H1 (cell line): ENCODE measurements around the gene KDSR. TPM values are rescaled to one million over a fixed set of nuclear protein-coding genes. Genes with fewer than 3 reads are reported as not detected.

Source experiments
- BACH1 ChIP-seq: IDR thresholded peaks from 2 replicates; pipeline ENCODE4 v1.6.1; 2012; ENCODE audit warnings: low read length, improper control_type of control experiment
- BCL11A ChIP-seq, 2 experiments: IDR thresholded peaks; one replicate each; pipeline ENCODE4 v1.6.1; 2011; ENCODE audit warnings: low read depth in 2 of 2, low read length in 2 of 2, mild to moderate bottlenecking in 2 of 2
- CTCF ChIP-seq, 3 experiments: IDR thresholded peaks; 1 replicate in 2 of 3; 2 replicates in 1 of 3; pipeline versions ENCODE4 v1.5.1 to v1.6.1; 2011; ENCODE audit warnings: low read length in 3 of 3, mild to moderate bottlenecking in 3 of 3, inconsistent platforms in 2 of 3, low read depth in 1 of 3, moderate library complexity in 1 of 3; ENCODE audit not compliant: insufficient read depth in 1 of 3; ENCODE audit errors: control extremely low read depth in 1 of 3
- POLR2AphosphoS5 ChIP-seq: IDR thresholded peaks from 2 replicates; pipeline ENCODE4 v1.6.1; 2011; ENCODE audit warnings: low read depth, low read length
- RNF2 ChIP-seq: fragments of 200-900, 300-1000 bp; sonication (generic); IDR thresholded peaks from 2 replicates; pipeline ENCODE4 v1.7.1; 2016; ENCODE audit warnings: borderline replicate concordance, low read depth, mild to moderate bottlenecking, antibody characterized with exemption, low read length; ENCODE audit not compliant: poor library complexity, severe bottlenecking; ENCODE audit errors: missing control alignments
- SIX5 ChIP-seq: IDR thresholded peaks from 2 replicates; pipeline ENCODE4 v1.6.1; 2011; ENCODE audit warnings: mild to moderate bottlenecking, low read depth, low read length
- ZNF274 ChIP-seq: IDR thresholded peaks from 2 replicates; pipeline ENCODE4 v1.7.0; 2012; ENCODE audit warnings: low read length, borderline replicate concordance; ENCODE audit errors: extremely low read depth
- polyA plus RNA-seq, 7 experiments: library from polyadenylated mRNA; depleted of rRNA in 3 of 7; stranded (reverse) in 5 of 7; unstranded in 2 of 7; fragments of >200 nt in 5 of 7; fragments of 200-250 nt in 2 of 7; gene quantifications; 1 replicate in 5 of 7; 2 replicates in 1 of 7; 4 replicates in 1 of 7; pipeline versions ENCODE4 v1.2.1 to v1.2.3, GENCODE V29; 2011 to 2013; ENCODE audit warnings: missing spikeins in 2 of 7, mixed read lengths in 2 of 7
- total RNA-seq: library from RNA; stranded (reverse); fragmentation: NEBNext Ultra II Directional; extraction: Animal tissue kit (Norgen Biotek cat#: 25700); gene quantifications from 2 replicates; pipeline ENCODE4 v1.2.1, GENCODE V29; 2021

The KDSR gene
- total and polyA plus RNA-seq, 2 of the 8 experiments (the other 6 are each of a cell fraction or from before 2014, with no cell fraction given): 12.4 to 50.5 TPM

DNA sequence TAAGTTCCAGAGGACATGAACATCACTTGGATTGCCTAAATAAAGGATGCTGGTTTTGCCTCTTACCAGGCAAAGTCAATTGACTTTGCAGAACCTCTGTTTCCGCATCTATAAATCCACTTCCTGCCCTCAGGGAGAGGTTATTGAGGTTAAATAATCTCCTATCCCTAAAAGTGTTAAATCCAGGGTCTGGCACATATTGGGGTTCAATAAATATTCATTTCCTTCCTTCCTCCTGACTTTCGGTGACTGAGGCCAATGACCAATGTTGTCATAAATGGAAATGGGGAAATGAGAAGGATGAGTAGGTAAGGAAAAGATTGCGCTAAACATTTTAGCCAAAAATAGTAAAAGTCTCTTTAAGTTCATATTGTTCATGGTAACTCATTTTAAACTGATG is 63.5 kb downstream of the KDSR start (continued):
- TF ChIP-seq CTCF (IDR thresholded peaks at IDR 0.05; ENCODE audit: control extremely low read depth in 1 of 3, insufficient read depth in 1 of 3, low read depth in 1 of 3, low read length in 3 of 3): no peak
- TF ChIP-seq POLR2AphosphoS5: no peak
- TF ChIP-seq ZNF274: no peak
- no peak for TF ChIP-seq SIX5
- TF ChIP-seq BACH1: no peak
- TF ChIP-seq BCL11A (IDR thresholded peaks at IDR 0.05; ENCODE audit: low read depth in 2 of 2, low read length in 2 of 2): no peak
- no peak for TF ChIP-seq RNF2
